GM19099 (cell line): ENCODE data around the gene STK31.

Source experiments
- POLR2A ChIP-seq: IDR thresholded peaks from 3 replicates; pipeline ENCODE4 v1.6.1; 2011; ENCODE audit warnings: low read depth; ENCODE audit not compliant: insufficient read length; ENCODE audit errors: extremely low read depth

STK31 gene, protein sequence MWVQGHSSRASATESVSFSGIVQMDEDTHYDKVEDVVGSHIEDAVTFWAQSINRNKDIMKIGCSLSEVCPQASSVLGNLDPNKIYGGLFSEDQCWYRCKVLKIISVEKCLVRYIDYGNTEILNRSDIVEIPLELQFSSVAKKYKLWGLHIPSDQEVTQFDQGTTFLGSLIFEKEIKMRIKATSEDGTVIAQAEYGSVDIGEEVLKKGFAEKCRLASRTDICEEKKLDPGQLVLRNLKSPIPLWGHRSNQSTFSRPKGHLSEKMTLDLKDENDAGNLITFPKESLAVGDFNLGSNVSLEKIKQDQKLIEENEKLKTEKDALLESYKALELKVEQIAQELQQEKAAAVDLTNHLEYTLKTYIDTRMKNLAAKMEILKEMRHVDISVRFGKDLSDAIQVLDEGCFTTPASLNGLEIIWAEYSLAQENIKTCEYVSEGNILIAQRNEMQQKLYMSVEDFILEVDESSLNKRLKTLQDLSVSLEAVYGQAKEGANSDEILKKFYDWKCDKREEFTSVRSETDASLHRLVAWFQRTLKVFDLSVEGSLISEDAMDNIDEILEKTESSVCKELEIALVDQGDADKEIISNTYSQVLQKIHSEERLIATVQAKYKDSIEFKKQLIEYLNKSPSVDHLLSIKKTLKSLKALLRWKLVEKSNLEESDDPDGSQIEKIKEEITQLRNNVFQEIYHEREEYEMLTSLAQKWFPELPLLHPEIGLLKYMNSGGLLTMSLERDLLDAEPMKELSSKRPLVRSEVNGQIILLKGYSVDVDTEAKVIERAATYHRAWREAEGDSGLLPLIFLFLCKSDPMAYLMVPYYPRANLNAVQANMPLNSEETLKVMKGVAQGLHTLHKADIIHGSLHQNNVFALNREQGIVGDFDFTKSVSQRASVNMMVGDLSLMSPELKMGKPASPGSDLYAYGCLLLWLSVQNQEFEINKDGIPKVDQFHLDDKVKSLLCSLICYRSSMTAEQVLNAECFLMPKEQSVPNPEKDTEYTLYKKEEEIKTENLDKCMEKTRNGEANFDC

DNA sequence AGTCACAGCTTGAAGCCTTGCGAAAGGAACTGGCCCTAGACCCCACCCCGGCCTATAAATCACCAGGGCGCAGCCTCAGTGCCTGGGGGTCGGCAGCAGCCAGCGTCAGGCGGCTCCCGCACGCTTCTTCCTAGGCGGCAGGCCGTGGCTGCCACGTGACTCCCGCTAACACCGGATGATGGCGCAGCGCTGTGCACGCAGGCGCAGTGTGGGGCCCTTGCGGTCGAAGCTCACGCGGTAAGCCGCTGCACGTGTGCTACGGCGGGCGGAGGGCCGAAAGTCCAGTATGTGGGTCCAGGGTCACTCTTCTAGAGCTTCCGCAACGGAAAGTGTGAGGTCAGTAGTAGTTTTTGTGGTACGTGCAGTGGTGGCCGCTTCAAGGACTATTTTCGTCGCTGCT is at the start of gene STK31:
Gene STK31 (plus strand): TSS at position 220 of the 400 bp plus-strand sequence. CDS start 67 bp downstream, at position 287.
- no peak for TF ChIP-seq POLR2A

DNA sequence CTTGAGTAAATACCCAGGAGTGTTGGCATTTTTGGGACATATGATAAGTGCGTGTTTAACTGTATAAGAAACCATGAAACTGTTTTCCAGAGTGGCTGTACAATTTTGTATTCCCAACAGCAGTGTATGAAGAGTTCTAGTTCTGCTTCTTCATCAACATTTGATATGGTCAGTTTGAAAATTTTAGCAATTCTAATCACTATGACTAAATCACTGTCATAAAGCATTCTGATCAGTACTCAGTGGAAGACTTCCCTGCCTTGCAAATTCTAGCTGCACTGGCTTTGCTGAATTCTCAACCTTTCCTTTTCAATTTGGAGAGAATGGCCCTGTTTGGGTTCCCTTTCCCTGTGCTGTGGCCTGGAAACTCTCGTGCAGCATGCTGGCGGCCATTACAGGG is 48.6 kb upstream of the STK31 start:
- TF ChIP-seq POLR2A = no peak

DNA sequence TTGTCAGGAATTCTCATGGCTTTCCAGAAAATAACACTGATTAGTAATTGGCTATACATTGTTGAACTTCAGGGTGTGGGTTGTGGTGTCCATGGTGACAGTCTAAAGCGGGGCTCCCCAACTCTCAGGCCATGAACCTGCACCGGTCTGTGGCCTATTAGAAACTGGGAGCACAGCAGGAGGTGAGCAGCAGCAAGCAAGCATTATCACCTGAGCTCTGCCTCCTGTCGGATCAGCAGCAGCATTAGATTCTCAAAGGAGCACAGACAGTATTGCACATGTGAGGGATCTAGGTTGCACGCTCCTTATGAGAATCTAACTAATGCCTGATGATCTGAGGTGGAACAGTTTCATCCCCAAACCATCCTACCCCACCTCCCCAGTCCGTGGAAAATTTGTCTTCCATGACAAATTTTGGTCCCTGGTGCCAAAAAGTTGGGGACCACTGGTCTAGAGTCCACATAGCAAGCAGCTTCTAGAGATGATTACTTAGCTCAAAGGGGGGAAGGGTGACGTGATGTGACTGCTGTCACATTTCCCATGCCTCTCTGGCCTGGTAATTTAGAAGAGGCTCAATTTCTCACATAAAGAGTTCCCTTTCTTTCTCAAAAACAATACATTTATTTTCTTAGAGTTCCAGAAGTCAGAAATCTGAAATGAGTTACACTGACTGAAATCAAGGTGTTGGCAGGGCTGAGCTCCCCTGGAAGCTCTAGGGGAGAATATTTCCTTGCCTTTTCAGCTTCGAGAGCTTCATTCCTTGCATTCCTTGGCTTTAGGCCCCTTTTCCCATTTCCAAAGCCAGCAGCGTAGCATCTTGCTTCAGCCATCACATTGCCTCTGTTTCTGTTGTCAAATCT is 47.7 kb upstream of the STK31 start:
- no peak for TF ChIP-seq POLR2A

DNA sequence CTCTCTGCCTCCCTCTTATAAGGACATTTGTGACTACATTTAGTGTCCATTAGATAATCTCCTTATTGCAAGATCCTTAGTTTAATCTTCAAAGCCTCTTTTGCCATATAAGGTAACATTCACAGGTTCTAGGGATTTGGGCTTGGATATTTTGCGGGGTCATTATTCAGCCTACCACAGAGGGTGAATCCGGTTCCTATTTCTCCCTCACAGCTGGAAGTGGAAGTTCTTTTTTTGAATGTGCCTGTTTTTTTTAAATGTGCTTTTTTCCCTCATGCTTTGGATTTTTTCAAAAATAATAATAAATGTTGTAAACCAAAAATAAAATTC is 47.1 kb upstream of the STK31 start:
- no peak for TF ChIP-seq POLR2A

DNA sequence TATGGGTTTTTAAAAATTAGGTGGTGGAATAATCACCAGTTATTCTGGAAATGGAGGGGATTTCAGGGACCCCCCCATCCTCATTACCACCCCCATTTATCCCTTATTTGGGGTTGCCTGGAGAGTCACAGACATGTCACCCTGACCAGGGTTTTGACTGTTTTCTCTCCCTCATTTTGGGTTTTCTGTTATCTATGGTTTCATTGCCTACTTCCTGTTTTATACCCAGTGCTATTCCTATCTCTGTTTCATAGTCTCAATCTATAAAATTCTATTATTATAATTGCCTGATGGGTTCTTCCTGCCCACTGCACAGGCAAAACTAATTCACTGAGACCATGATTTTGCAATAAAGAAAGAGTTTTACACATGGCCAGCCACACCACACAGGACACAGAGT is 45.9 kb upstream of the STK31 start:
- TF ChIP-seq POLR2A = no peak

DNA sequence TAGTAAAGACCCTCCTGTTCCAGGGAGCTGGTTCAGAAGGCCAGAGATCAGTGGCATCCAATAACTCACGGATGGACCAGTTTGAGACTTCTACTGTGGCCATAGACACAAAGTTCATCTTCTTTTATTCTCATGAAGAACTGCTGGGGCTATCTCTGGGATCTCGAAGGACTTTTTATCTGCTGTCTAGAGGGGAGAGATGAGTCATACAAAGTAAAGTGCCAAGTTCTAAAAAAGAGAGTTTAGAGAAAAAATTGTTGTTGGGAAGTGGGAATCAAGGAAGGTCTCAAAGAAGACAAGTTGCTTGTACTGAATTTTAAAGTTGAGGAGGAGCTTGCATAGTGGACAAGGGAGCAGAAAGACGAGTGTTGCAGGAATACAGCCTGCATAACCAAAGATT is 38.0 kb upstream of the STK31 start:
- no peak for TF ChIP-seq POLR2A

DNA sequence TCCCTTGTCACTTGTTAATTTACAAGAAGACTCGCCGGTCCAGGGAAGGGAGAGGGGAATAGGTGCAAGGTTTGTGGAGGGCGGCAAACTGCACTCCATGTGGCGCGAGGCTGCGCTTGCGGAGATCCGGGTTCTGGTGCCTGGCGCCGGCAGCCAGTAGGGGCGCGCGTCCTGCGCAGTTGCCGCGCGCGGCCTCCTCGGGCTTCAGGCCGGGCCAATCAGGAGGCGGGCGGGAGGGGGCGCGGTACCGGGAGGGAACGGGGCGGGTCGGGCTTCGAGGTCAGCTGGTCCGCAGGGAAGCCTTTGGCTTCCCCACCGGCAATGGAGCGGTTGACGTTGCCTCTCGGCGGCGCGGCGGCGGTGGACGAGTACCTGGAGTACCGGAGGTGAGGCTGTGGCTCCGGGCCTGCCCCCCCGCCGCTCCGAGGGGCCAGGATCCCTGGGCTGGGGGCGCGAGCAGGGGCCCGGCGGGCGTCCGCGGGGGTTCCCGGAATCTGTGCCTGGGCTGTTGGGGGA is 30.1 kb upstream of the STK31 start, which contains the start of gene FAM221A:
Gene FAM221A (plus strand): TSS at position 302 of the 516 bp plus-strand sequence. CDS start 20 bp downstream, at position 322.
- TF ChIP-seq POLR2A = peak; percentile 47

DNA sequence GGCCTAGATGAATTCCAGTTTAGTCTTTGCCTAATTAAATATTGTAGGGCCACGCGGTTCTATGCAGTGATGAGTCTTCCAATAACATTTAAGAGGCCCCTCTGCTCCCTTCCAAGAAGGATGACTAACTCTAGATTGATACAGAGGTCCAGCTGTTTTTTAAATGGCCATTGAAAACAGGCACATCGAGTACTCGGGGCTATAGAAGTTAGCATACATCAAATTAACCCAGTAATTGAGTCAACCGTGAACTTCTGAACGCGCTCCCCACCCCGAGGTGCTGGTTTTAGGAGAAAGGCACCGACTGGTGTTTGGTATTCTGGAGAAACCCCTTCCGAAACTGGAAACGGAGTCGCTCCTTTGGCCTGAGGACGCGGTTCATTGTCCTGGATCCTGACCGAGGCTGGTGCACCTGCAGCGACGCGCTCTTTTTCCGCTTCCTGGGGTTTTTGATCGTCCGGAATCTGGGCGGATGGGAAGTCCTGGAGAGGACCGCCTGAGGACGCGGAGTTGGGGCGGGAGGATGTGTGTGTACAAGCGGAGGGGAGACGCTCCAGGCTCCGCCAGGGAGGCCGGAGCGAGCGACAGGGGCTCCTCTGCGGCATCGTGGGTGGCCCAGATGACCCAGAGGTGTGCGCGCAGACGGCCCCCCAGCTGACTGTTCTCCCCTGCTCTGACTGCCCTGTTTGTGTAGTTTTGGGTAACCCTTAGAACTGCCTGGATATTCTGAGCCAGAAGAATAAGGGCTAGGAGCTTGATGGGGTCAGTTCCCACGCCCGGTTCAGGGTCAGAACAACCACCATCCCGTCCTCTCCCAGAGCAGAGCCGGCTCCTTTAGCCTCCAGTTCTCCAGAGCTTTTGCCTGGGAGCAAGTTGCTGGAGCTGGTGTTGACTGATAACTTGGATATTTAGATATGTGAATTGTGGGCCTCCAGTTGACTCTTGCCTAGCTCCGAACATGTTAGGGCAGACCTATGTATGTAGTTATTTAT is 29.3 kb upstream of the STK31 start:
- TF ChIP-seq POLR2A = peak; percentile 10

DNA sequence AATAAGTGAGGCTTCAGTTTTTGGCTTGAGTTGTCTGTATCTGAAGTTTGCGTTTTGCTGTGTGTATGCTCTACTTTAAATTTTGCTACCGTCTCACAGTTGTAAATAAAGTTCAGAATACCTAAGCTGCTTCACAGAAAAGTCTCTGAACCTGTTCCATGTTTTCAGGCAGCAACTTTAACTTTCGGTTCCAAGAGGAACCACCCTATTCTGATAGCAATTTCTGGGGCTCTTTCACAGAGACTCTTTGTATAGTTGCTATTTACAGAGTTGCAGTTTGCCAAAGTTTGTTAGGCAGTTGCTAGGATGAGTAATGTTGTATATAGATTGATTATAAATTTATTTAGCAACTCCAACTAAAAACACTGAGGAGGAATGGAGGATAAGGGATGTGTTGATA is 24.3 kb upstream of the STK31 start:
- TF ChIP-seq POLR2A = no peak

DNA sequence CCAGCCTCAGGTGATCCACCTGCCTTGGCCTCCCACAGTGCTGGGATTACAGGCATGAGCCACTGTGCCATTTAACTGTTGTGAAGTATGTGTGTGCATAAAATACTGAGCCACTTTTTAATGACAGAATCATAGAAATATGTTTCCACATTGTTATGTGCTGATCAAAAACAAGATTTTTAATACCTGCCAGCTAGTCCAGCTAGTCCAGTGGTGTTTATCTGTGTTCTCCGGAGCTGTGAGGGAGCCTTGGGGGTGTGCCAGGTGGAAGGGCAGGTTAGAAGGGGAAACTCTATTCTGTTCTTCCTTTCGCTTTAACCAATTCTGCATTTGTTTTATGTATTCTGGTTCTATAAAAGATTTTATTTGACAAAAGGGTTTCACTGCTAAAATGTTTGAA is 23.0 kb upstream of the STK31 start:
- no peak for TF ChIP-seq POLR2A

DNA sequence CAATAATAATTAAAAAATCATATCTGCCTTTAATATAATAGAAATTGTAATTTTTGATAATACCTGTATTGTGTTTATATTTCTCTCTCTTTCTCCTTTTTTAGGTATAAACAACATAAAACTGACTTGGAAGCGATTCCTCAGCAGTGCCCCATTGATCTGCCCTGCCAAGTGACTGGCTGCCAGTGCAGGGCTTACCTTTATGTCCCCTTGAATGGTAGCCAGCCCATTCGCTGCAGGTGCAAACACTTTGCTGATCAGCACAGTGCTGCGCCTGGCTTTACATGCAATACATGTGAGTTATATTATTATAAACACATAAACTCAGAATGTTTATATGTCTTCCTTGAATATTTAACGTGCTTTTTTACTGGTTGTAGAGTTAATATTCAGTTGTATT is 20.9 kb upstream of the STK31 start:
- no peak for TF ChIP-seq POLR2A

DNA sequence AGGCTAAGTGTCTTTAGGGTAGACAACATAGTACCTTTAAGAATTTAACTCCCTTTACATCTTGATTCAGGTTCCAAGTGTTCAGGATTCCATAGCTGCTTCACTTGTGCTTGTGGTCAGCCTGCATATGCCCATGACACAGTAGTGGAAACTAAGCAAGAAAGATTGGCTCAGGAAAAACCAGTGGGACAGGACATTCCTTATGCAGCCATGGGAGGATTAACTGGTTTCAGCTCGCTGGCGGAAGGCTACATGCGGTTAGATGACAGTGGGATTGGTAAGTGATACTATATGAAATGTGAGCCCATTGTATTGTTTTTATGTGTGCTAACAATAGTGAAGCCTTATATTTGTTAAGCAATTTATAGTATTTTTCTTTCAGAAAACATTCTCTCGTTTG is 18.7 kb upstream of the STK31 start:
- no peak for TF ChIP-seq POLR2A

DNA sequence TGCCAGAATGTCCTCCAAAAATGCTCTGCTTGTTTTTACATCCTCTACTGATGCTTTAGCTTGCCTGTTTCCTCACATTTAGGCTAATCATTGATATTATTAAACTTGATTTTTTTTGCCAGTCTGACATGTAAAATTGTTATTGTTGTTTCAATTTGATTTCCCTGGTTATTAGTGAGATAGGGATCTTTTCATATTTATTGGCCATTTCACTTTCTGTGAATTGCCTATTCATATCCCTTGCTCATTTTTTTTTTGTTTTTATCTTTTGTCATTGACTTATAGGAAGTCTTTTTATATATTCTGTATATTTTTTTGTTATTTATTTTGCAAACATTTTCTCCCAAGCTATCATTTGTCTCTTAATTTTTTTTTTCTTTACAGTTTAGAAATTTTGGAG is 16.8 kb upstream of the STK31 start:
- TF ChIP-seq POLR2A = no peak
